KBM-7 (cell line): ENCODE data around the gene TPSD1.
"Not testable (repeated sequence)": the region's sequence is repeated elsewhere in the genome, so short reads cannot be mapped to it uniquely, and the experiment has no call there.

Source experiments
- DNase-seq: peaks from one replicate; pipeline ENCODE4 v3.0.0-alpha.2; 2015
- in situ Hi-C: fragments of 300-500 bp; cut with MboI; formaldehyde crosslinking; loops from 2 replicates; pipeline ENCODE4 v1.14.3; 2020; ENCODE audit warnings: low sequenced_read_pairs, low pct_unique_long_range_greater_than_20kb, mixed read lengths

The TPSD1 gene

DNA sequence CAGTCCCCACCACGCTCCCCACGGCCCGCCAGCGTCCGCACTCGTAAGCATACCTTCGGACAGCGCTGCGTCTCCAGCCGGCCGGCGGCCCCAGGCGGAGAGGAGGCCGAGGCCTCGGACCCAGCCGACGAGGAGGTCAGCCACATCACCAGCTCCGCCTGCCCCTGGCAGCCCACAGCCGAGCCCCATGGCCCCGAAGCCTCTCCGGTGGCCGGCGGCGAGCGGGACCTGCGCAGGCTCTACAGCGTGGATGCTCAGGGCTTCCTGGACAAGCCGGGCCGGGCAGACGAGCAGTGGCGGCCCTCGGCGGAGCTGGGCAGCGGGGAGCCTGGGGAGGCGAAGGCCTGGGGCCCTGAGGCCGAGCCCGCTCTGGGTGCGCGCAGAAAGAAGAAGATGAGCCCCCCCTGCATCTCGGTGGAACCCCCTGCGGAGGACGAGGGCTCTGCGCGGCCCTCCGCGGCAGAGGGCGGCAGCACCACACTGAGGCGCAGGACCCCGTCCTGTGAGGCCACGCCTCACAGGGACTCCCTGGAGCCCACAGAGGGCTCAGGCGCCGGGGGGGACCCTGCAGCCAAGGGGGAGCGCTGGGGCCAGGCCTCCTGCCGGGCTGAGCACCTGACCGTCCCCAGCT is 35.7 kb upstream of the TPSD1 start:
- DNase-seq = no peak
- in situ Hi-C loops = no loop called here

DNA sequence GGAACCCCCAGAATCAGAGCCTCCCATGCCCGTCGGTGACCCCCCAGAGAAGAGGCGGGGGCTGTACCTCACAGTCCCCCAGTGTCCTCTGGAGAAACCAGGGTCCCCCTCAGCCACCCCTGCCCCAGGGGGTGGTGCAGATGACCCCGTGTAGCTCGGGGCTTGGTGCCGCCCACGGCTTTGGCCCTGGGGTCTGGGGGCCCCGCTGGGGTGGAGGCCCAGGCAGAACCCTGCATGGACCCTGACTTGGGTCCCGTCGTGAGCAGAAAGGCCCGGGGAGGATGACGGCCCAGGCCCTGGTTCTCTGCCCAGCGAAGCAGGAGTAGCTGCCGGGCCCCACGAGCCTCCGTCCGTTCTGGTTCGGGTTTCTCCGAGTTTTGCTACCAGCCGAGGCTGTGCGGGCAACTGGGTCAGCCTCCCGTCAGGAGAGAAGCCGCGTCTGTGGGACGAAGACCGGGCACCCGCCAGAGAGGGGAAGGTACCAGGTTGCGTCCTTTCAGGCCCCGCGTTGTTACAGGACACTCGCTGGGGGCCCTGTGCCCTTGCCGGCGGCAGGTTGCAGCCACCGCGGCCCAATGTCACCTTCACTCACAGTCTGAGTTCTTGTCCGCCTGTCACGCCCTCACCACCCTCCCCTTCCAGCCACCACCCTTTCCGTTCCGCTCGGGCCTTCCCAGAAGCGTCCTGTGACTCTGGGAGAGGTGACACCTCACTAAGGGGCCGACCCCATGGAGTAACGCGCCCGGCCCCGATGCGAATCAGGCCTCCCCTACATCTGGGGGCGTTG is 34.8 kb upstream of the TPSD1 start:
- in situ Hi-C loops = no loop called here
- no peak for DNase-seq

DNA sequence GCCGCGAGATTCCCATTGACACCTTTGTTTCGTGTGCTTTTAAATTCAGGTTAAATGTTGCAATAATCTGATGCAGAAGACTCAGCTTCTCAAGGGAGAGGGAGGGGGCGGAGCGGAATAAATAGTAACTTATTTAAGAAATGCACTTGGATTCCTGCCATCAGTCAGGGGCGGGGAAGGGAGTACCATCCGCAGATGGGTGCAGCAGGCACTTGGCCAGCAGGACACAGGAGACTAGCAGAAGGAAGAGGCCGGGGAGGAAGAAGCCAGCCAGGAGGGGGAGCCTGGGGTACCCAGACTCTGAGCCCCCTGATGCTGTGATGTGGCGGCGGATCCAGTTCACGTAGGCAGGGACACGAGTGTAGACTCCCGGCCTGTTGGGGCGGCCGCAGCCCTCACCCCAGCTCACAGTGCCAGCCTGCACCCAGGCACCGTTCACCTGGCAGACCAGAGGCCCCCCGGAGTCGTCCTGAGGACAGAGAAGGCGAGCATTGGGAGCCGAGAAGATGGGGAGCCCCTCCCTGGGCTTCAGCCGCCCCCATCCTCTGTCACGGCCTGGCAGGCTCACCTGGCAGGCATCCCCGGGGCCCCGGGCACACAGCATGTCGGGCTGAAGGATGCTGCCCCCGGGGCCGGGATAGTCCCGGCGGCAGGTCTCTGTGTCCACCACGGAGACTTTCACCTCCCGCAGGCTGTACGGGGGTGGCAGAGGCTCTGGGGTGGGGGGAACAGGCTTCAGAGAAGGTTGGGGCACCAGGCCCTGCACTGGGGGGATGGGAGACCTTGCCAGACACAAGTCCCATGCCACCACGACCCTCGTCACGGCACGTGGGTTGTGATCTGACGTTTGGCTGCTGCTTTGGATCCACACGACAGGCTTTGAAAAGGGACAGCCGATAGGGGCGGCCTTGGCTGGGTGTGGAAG is 34.0 kb upstream of the TPSD1 start:
- in situ Hi-C loops = no loop called here
- DNase-seq = no peak

DNA sequence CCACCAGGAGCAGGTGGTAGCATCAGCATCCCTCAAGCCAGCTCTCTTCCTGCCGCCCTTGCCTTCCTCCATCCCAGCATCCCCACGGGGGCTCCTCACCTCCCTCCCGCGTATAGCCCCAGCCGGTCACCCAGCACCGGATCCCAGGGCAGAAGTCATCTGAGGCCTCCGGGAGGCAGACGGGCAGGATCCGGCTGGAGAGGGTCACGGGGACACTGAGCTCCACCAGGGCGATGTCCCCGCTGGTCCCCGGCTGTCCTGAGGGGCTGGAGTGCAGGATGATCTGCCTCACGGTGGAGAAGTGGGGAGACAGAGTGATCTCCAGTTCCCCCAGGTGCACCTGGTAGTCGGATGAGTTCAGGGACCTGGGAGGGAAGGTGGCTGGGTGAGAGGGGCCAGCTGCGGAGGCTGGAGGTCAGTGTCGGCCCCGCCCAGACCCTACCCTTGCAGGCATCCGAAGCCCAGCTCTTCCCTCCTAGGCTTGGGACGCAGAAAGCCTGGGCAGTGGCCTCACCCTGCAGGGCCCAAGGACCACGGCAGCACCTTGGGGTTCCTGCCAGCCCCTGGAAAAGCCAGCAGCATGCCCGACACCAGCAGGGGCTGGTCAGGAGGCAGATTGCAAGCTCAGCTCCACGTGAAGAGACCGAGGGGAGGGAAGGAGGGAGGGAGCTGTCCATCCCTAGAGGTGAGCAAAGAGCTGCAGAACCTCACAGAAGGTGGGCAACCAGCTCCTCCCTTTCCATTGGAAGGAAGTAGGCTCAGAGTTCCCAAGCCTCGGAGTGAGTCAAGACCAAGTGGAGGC is 33.1 kb upstream of the TPSD1 start:
- no peak for DNase-seq
- in situ Hi-C loops = no loop called here

DNA sequence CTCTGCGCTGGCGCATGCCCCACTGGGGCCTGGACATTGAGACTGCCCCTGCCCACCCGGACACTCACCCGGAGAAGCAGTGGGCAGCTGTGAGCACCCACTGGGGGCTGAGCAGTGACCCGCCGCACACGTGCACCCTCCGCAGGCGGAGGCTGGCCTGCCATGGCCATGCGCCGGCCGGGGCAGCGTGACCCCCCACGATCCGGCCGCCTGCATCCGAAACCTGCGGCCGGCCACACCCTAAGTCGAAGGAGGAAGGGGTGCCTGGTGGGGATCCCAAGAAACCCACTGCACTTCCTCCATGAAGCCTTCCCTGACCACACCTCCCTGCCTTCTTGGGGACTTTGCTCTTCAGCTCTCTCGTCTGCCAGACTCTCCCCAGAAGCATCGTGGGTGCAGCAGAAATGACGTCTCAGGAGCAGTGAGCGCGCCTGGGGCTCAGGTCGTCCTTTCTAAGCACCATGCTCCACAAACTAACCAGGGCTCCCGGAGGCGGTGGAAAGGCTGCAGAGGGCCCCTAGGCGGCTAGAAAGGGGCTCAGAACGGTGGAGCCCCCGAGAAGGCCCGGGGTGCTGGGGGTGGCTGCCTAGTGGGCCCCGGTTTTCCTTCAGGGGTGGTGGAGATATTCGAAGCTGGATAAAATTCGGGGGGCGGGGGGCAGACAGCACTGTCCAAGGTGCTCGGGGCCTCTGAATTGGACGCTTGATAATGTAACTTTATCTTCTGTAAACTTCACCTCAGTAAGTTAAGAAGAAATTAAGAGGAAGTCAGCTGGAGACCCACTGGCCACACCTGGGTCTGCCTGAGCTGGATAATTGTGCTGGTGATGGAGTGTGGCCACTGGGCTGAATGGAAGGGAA is 32.3 kb upstream of the TPSD1 start:
- in situ Hi-C loops = no loop called here
- no peak for DNase-seq

DNA sequence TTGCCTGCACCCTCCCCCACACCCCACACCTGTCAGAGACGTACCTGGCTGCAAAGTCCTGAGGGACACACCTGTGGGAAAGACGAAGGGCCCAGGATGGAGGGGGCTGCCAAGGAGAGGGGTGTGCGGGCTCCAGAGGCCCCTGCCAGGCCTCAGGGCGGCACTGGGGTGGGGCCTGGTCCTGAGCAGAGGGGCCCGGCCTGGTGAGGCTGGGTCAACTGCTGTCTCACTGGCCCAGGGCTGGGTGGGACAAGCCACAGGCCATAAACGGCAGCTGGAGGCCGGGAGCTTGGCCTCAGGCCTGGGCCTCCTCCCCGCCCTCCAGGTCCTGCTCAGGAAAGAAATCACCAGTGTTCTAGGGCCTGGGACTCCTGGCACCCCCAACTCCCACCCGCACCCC is 31.3 kb upstream of the TPSD1 start:
- DNase-seq = no peak
- in situ Hi-C loops = no loop called here

DNA sequence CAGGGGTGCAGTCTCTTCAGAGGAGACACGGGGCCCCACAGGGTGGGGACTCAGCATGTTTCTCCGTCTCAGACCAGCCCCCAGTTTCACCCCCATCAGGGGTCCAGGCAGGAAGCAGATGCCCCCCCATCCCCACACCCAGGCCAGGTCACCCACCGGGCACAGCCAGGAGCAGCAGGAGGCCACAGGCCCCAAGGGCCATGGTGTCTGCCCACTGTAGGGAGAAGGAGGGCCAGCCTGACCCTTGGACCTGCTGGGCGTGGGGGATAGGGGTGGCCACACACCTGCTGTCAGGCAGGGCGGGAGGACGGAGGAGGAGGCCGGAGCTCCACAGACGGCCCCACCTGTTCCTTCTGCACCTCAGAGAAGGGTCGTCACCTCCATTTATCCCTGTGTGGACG is 30.8 kb upstream of the TPSD1 start, which contains the start of gene TPSG1:
Gene TPSG1, minus strand, starts transcription at position 218 of the 401 bp plus-strand sequence. Its CDS starts 16 bp downstream, at position 202.
- in situ Hi-C loops = no loop called here

DNA sequence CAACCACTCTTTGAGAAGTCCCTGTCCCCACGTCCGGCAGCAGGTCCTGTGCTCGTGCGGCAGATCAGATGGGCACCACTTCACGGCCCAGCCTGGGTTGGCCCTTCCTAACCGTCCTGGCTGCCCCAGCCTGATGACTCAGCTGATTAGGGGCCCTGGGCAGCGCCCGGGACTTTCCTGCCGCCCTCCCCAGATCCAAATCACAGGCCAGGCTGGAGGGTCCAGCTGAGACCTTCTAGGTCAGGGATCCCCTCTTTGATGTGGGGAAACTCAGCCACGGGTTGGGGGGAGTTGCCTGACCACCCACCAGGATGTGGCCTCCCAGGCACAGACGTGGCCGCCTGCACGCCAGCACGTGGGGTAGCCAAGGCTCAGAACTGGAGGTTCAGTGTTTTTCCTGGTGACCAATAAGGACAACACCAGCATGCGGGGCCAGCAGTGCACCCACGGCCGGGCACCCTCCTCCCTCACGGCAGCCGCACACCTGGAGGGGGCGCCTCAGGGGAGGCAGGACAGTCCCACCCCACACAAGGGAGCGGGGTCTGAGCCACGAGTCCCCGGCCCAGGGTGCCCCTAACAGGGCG is 30.0 kb upstream of the TPSD1 start:
- DNase-seq = peak; percentile 48
- in situ Hi-C loops = not testable (repeated sequence)

More for the DNA sequence above, 30.8 kb upstream of the TPSD1 start, which contains the start of gene TPSG1:
- no peak for DNase-seq

DNA sequence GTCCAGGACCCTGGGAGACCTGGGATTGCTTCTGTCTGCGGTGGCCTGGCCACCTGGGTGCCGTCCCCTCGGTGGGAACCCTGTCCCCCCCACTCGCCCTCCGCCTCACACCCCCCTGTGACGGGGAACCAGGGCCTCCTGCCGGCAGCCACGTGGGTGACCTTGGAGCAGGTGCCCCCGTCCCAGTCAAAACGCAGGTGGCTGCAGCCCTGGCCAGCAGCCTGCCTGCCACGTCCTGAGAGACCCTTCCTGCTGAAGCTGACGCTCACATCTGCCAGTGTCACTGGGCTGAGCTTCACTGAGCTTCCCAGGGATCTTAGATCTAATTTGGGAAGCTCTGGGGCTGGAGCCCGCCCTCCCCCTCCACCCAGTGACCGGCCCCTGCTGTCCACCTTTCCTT is 29.2 kb upstream of the TPSD1 start:
- DNase-seq, in situ Hi-C loops: not testable (repeated sequence)

DNA sequence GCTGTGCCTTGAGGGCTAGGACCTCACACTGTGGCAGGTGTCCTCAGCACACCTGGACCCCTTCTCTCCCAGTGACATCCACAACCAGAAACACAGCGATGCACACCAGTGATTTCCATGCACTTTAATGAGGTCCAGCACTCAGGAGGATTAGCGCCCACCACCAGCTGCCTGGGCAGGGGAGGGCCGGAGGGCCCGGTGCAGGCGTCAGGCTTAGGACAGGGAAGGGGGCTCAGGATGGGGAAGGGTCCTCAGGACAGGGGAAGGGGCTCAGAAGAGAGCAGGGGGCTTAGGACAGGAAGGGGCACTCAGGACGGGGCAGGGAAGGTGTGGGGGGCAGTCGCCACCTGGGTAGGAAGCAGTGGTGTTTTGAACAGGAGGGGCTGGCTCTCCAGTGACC is 27.6 kb upstream of the TPSD1 start:
- DNase-seq, in situ Hi-C loops: not testable (repeated sequence)

DNA sequence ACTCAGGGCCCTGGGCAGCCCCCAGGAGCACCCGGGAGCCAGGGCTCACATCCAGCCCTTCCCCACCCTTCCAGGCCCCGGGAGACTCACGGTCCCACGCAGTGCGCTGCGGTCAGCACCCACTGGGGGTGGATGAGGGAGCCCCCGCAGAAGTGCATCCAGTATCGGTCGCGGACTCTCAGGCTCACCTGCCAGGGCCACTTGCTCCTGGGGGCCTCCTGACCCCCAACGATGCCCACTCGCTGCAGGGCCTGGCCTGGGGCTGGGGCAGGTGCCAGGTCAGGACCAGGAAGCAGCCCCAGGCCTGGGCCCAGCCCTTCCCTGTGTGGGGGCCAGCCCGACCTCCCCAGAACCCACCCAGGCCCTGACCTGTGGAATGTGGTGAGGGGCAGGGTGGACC is 26.4 kb upstream of the TPSD1 start:
- DNase-seq, in situ Hi-C loops: not testable (repeated sequence)

DNA sequence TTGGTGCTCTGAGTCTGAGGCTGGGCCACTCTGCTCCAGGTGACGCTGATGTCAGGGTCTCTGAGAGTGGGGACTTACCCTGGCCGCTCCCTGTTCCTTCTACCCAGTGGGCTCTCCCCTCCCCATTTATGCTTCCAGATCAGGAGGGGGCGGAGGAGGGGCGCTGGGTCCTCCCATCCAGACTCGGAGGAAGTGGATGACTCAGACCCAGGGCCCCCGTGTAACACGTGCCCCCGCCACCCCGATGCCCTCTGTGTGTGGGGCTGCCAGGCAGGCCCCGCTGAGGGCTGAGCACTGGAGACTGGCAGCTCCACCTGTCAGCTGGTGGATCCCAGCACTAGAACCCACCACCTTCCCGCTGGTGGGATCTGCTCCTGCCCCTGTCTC is 25.8 kb upstream of the TPSD1 start, which contains the start of gene TPSB2:
Gene TPSB2, minus strand, starts transcription at position 101 of the 387 bp plus-strand sequence. CDS start 233 bp downstream, outside the sequence.
- in situ Hi-C loops = not testable (repeated sequence)

DNA sequence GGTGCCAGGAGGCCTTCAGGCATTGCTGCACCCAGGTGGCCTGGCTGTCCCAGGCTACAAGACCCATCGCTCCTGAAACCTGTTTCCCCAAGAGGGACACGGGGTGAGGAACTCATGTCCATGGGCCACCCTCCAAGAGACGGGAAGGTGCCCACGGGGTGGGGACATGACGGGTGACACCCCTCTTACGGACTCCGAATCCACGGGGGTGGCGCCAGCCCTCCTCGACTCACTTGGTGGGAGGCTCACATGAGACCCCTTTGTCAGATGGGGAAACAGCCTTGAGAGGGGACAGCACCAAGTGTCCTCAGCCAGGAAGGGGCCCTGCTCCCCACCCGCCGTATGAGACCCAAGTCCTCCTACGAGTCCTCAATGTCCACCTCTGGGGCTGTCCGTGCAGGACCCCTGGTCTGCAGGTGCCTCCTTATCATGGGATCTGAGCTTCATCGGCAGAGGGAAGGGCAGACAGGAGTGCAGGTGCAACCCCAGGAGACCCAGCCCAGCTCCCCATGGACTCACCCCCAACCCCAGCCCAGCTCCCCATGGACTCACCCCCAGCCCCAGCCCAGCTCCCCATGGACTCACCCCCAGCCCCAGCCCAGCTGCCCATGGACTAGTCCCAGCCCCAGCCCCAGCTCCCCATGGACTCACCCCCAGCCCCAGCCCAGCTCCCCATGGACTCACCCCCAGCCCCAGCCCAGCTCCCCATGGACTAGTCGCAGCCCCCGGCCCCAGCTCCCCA is 25.2 kb upstream of the TPSD1 start:
- peak; percentile 20 for DNase-seq
- in situ Hi-C loops = not testable (repeated sequence)

More for the DNA sequence above, 25.8 kb upstream of the TPSD1 start, which contains the start of gene TPSB2:
- DNase-seq = not testable (repeated sequence)

DNA sequence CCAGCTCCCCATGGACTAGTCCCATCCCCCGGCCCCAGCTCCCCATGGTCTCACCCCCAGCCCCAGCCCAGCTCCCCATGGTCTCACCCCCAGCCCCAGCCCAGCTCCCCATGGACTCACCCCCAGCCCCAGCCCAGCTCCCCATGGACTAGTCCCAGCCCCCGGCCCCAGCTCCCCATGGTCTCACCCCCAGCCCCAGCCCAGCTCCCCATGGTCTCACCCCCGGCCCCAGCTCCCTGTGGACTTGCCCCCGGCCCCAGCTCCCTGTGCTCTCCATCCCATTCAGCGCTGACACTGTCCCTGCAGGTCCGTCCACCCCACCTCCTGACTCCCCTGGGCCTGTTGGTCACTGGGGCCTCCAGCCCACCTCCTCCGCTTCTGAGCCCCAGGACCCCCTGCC is 24.6 kb upstream of the TPSD1 start:
- in situ Hi-C loops, DNase-seq: not testable (repeated sequence)

DNA sequence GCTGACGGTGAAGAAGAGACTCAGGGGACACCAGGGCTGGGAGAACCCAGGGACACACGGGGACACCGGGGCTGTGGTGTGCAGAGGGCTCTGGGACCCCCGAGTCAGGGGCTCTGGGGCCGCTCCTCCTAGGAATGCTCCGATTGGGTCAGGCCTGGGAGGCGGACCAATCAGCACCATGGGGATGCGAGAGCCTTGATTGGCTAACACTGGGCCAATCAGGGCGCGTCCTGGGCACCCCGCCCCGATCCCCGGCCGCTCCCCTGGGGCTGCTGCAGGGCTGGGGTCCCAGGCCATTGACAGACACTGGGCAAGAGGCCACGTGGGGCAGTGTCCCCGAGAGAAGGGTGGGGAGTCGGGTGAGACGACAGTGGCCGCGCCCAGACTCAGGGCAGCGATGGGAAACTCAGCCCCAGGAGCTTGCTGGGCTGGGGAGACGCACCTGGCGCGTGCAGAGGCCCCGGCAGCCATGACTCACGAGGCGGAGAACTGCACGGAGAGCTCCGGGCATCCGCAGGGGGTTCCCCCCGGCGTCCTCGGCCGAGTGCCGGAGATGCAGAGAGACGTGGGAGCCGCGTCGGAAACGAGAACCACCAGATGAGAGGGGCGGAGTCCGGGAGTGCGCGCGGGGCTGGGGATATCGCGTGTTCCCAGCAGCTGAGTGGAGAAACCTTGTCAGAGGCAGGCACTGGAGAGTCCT is 23.7 kb upstream of the TPSD1 start:
- DNase-seq, in situ Hi-C loops: not testable (repeated sequence)

DNA sequence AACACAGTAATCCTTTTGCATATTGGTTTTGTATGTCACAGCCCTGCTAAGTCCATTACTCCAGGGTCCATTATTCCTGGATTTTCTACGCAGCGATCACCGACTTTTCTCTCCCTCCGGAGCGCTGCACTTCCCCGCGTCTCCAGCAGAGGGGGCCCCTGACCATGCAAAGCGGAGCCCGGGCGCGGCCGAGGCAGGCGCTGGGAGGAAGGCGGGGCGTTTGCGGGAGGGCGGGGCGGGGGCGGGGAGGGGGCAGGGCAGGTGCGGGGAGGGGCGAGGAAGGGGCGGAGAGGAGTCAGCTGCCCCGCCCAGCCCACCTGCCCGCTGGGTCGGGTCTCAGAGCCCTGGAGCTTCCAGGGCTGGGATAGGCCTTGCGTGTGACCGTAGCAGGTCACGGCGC is 19.2 kb upstream of the TPSD1 start:
- DNase-seq, in situ Hi-C loops: not testable (repeated sequence)
